Body of pancreas (tissue), 4 donors: ENCODE data around the gene UGT1A5. TPM values are rescaled to one million over a fixed set of nuclear protein-coding genes. Genes with fewer than 3 reads are reported as not detected.

Source experiments
- ATAC-seq: fragments of 150-250 bp; one replicate; pipeline ENCODE4 v1.9.1; 2016
- DNase-seq, 4 donors: peaks; one replicate each; pipeline ENCODE4 v3.0.0-alpha.2; 2019
- H3K27ac ChIP-seq, 4 donors: fragments of 200-600 bp; sonication (generic); 1 replicate in 3 of 4; 2 replicates in 1 of 4; pipeline versions ENCODE4 v1.5.1 to v1.6.1; 2016 to 2019; ENCODE audit warnings: mild to moderate bottlenecking in 1 of 4, mixed read lengths in 1 of 4, moderate library complexity in 1 of 4
- H3K27me3 ChIP-seq, 2 donors: fragments of 200-600 bp; sonication (generic); one replicate each; pipeline ENCODE4 v1.6.0; 2016; ENCODE audit warnings: mild to moderate bottlenecking in 1 of 2
- H3K36me3 ChIP-seq, 2 donors: fragments of 200-600 bp; sonication (generic); replicated peaks in 1 of 2; 2 replicates each; pipeline ENCODE4 v1.5.1; 2016; ENCODE audit warnings: low read depth in 2 of 2; ENCODE audit not compliant: insufficient read depth in 1 of 2
- H3K4me1 ChIP-seq: fragments of 200-600 bp; sonication (generic); one replicate; pipeline ENCODE4 v1.6.0; 2016
- H3K4me3 ChIP-seq, 2 donors: fragments of 200-600 bp; sonication (generic); 1 replicate in 1 of 2; 2 replicates in 1 of 2; pipeline ENCODE4 v1.5.1; 2016 to 2019
- H3K9me3 ChIP-seq, 3 donors: fragments of 200-600 bp; sonication (generic); 1 replicate in 2 of 3; 2 replicates in 1 of 3; pipeline ENCODE4 v1.5.1; 2016
- CTCF ChIP-seq, 7 experiments: fragments of 450-650 bp in 4 of 7; fragments of 200-600 bp in 3 of 7; sonication (generic) in 3 of 7; IDR thresholded peaks; one replicate each; pipeline ENCODE4 v1.5.1; 2016 to 2019; ENCODE audit warnings: antibody characterized with exemption in 7 of 7
- POLR2A ChIP-seq, 3 donors: fragments of 450-650 bp; IDR thresholded peaks; one replicate each; pipeline ENCODE4 v1.6.1; 2016; ENCODE audit warnings: antibody characterized with exemption in 3 of 3, mild to moderate bottlenecking in 2 of 3
- WGBS, 2 donors: methylation state at CpG; one replicate each; pipeline ENCODE4 v1.1.5; 2017; 5-methylcytosine and 5-hydroxymethylcytosine counted together
- intact Hi-C: fragments of 100-400 bp; cut with DNase I; formaldehyde crosslinking; loops from one replicate; pipeline ENCODE4 v1.15.1; 2023
- total RNA-seq, 2 donors: library from RNA; depleted of rRNA; stranded (reverse); fragments of >200 nt; gene quantifications; one replicate each; pipeline ENCODE4 v1.1.0, GENCODE V29; 2016

Gene UGT1A5
- total RNA-seq, 2 donors from 2014 or later = not detected

GRCh38 chr2:233764761-233765160 is 52.1 kb downstream of the UGT1A5 start:
- WGBS, 2 donors = 36 to 51% methylated on average over 3 of the region's 3 CpGs
- ATAC-seq (no peak), DNase-seq (no peak)
- no peaks in the 10 kb centered on the region for H3K4me1 ChIP-seq
- intact Hi-C loops = no loop called here
- no peaks in the 10 kb centered on the region for H3K9me3 ChIP-seq
- no peak for TF ChIP-seq POLR2A (IDR thresholded peaks at IDR 0.05)
- TF ChIP-seq CTCF (IDR thresholded peaks at IDR 0.05) = no peak
- no peak overlapping the region for H3K4me3 ChIP-seq
- H3K27me3 ChIP-seq = no peaks in the 10 kb centered on the region
- H3K36me3 ChIP-seq = no peaks in the 10 kb centered on the region
- no peak overlapping the region for H3K27ac ChIP-seq

GRCh38 chr2:233766416-233766815 is 53.7 kb downstream of the UGT1A5 start:
- H3K9me3 ChIP-seq = no peaks in the 10 kb centered on the region
- DNase-seq = no peak
- no peak overlapping the region for H3K4me3 ChIP-seq
- TF ChIP-seq POLR2A (IDR thresholded peaks at IDR 0.05) (no peak), CTCF (IDR thresholded peaks at IDR 0.05) (no peak)
- no peak for ATAC-seq
- intact Hi-C loops = no loop called here
- no peaks in the 10 kb centered on the region for H3K27me3 ChIP-seq
- no peaks in the 10 kb centered on the region for H3K4me1 ChIP-seq
- H3K27ac ChIP-seq = no peak overlapping the region
- H3K36me3 ChIP-seq = no peaks in the 10 kb centered on the region
- 67 to 71% methylated on average over 3 to 4 of the region's 4 CpGs for WGBS, 2 donors

- H3K4me1 ChIP-seq = no peaks in the 10 kb centered on the region
- no peaks in the 10 kb centered on the region for H3K9me3 ChIP-seq
- DNase-seq (no peak), ATAC-seq (no peak)
- no peak overlapping the region for H3K4me3 ChIP-seq
- intact Hi-C loops = no loop called here
- 59 to 76% methylated on average over 4 of the region's 4 CpGs for WGBS, 2 donors
- TF ChIP-seq CTCF (IDR thresholded peaks at IDR 0.05) = no peak
- no peak for TF ChIP-seq POLR2A (IDR thresholded peaks at IDR 0.05)
- no peak overlapping the region for H3K27ac ChIP-seq
- H3K36me3 ChIP-seq = no peaks in the 10 kb centered on the region
- no peaks in the 10 kb centered on the region for H3K27me3 ChIP-seq
Observed at GRCh38 chr2:233768076-233768475, 55.4 kb downstream of the UGT1A5 start.

- no peaks in the 10 kb centered on the region for H3K27me3 ChIP-seq
- DNase-seq (no peak), ATAC-seq (no peak)
- no peak overlapping the region for H3K27ac ChIP-seq
- H3K4me1 ChIP-seq = no peaks in the 10 kb centered on the region
- no peak overlapping the region for H3K4me3 ChIP-seq
- H3K9me3 ChIP-seq = no peaks in the 10 kb centered on the region
- intact Hi-C loops = no loop called here
- TF ChIP-seq POLR2A (IDR thresholded peaks at IDR 0.05) (no peak), CTCF (IDR thresholded peaks at IDR 0.05) (no peak)
- WGBS, 2 donors = 80% methylated on average over 9 of the region's 9 CpGs
- no peaks in the 10 kb centered on the region for H3K36me3 ChIP-seq
Observed at GRCh38 chr2:233769260-233769659, 56.6 kb downstream of the UGT1A5 start.

GRCh38 chr2:233772153-233772552 is 59.4 kb downstream of the UGT1A5 start:
- H3K36me3 ChIP-seq = no peaks in the 10 kb centered on the region

More at GRCh38 chr2:233772153-233772552, 59.4 kb downstream of the UGT1A5 start:
- Histone ChIP-seq H3K9me3 (peaks cover 0 to 14% (median 0%) of the 10 kb centered on the region in 3 donors), H3K4me1 (no peaks in the 10 kb centered on the region), H3K4me3 (no peak overlapping the region), H3K27me3 (no peaks in the 10 kb centered on the region), H3K27ac (no peak overlapping the region)
- intact Hi-C loops = no loop called here
- ATAC-seq (no peak), DNase-seq (no peak)
- WGBS, 2 donors = 73 to 78% methylated on average over 16 of the region's 16 CpGs
- TF ChIP-seq POLR2A (IDR thresholded peaks at IDR 0.05) (no peak), CTCF (IDR thresholded peaks at IDR 0.05) (no peak)
